Liver (tissue), 9 donors: ENCODE results near the gene ZNF724. TPM values are rescaled to one million over a fixed set of nuclear protein-coding genes. Genes with fewer than 3 reads are reported as not detected.

Experiments
- DNase-seq: peaks from one replicate; pipeline ENCODE4 v3.0.0-alpha.2; 2017; ENCODE audit warnings: low spot score
- H3K27ac ChIP-seq, 2 donors: one replicate each; pipeline ENCODE4 v1.7.0; 2013; ENCODE audit warnings: inconsistent platforms in 2 of 2, low read length in 2 of 2, control low read depth in 1 of 2, low read depth in 1 of 2, mild to moderate bottlenecking in 1 of 2
- H3K27me3 ChIP-seq, 4 donors: one replicate each; pipeline versions ENCODE4 v1.6.1 to v1.7.0; 2013; ENCODE audit warnings: low read length in 3 of 4, inconsistent platforms in 1 of 4, mild to moderate bottlenecking in 1 of 4, moderate library complexity in 1 of 4; ENCODE audit not compliant: control insufficient read depth in 4 of 4, insufficient read depth in 4 of 4
- H3K36me3 ChIP-seq, 4 donors: one replicate each; pipeline versions ENCODE4 v1.6.1 to v1.7.0; 2013; ENCODE audit warnings: low read length in 3 of 4, mild to moderate bottlenecking in 3 of 4, low read depth in 1 of 4, moderate library complexity in 1 of 4; ENCODE audit not compliant: control insufficient read depth in 4 of 4, insufficient read depth in 3 of 4
- H3K4me1 ChIP-seq, 4 donors: one replicate each; pipeline versions ENCODE4 v1.6.1 to v1.7.0; 2013; ENCODE audit warnings: low read length in 3 of 4, mild to moderate bottlenecking in 3 of 4, moderate library complexity in 1 of 4; ENCODE audit not compliant: control insufficient read depth in 4 of 4, insufficient read depth in 4 of 4
- H3K4me3 ChIP-seq, 3 donors: one replicate each; pipeline versions ENCODE4 v1.6.1 to v1.7.0; 2013; ENCODE audit warnings: low read length in 3 of 3, control low read depth in 1 of 3, low read depth in 1 of 3, mild to moderate bottlenecking in 1 of 3
- H3K9ac ChIP-seq, 2 donors: one replicate each; pipeline ENCODE4 v1.7.0; 2013; ENCODE audit warnings: low read length in 2 of 2, mild to moderate bottlenecking in 2 of 2, moderate library complexity in 2 of 2, control low read depth in 1 of 2, low read depth in 1 of 2
- H3K9me3 ChIP-seq, 4 donors: one replicate each; pipeline versions ENCODE4 v1.6.1 to v1.7.0; 2013; ENCODE audit warnings: low read length in 3 of 4; ENCODE audit not compliant: control insufficient read depth in 4 of 4
- EGR1 ChIP-seq, 2 donors: IDR thresholded peaks; 2 replicates each; pipeline ENCODE4 v1.6.1; 2016 to 2018; ENCODE audit warnings: antibody characterized with exemption in 2 of 2, low read depth in 2 of 2
- FOXA1 ChIP-seq: IDR thresholded peaks from 2 replicates; pipeline ENCODE4 v1.6.1; 2016; ENCODE audit warnings: antibody characterized with exemption
- FOXA2 ChIP-seq: IDR thresholded peaks from 2 replicates; pipeline ENCODE4 v1.6.1; 2016; ENCODE audit warnings: antibody characterized with exemption
- GABPA ChIP-seq, 2 donors: IDR thresholded peaks in 1 of 2; conservative IDR thresholded peaks in 1 of 2; 2 replicates each; pipeline ENCODE4 v1.6.1; 2016; ENCODE audit warnings: antibody characterized with exemption in 2 of 2, mild to moderate bottlenecking in 1 of 2, moderate library complexity in 1 of 2
- HNF4A ChIP-seq, 2 donors: conservative IDR thresholded peaks; 2 replicates each; pipeline ENCODE4 v1.6.1; 2016; ENCODE audit warnings: antibody characterized with exemption in 2 of 2, mild to moderate bottlenecking in 2 of 2
- HNF4G ChIP-seq: IDR thresholded peaks from 2 replicates; pipeline ENCODE4 v1.6.1; 2016; ENCODE audit warnings: antibody characterized with exemption
- JUND ChIP-seq, 2 donors: IDR thresholded peaks; 2 replicates each; pipeline ENCODE4 v1.6.1; 2016; ENCODE audit warnings: antibody characterized with exemption in 2 of 2
- NR2F2 ChIP-seq: IDR thresholded peaks from 2 replicates; pipeline ENCODE4 v1.6.1; 2016; ENCODE audit warnings: antibody characterized with exemption
- RAD21 ChIP-seq, 2 donors: IDR thresholded peaks; 2 replicates each; pipeline ENCODE4 v1.6.1; 2016; ENCODE audit warnings: antibody characterized with exemption in 2 of 2, mild to moderate bottlenecking in 2 of 2
- RXRA ChIP-seq, 2 donors: IDR thresholded peaks; 2 replicates each; pipeline ENCODE4 v1.6.1; 2017 to 2018; ENCODE audit warnings: antibody characterized with exemption in 2 of 2, mild to moderate bottlenecking in 1 of 2
- SP1 ChIP-seq: IDR thresholded peaks from 2 replicates; pipeline ENCODE4 v1.6.1; 2018; ENCODE audit warnings: antibody characterized with exemption, mild to moderate bottlenecking
- TAF1 ChIP-seq: conservative IDR thresholded peaks from 2 replicates; pipeline ENCODE4 v1.6.1; 2016; ENCODE audit warnings: antibody characterized with exemption, mild to moderate bottlenecking
- YY1 ChIP-seq: IDR thresholded peaks from 2 replicates; pipeline ENCODE4 v1.6.1; 2016; ENCODE audit warnings: antibody characterized with exemption, mild to moderate bottlenecking
- ZBTB33 ChIP-seq: IDR thresholded peaks from 2 replicates; pipeline ENCODE4 v1.6.1; 2016; ENCODE audit warnings: antibody characterized with exemption
- WGBS: extraction: QIAGEN DNeasy Blood & Tissue Kit; methylation state at CpG from one replicate; pipeline ENCODE4 v1.1.7; 2013; 5-methylcytosine and 5-hydroxymethylcytosine counted together
- polyA plus RNA-seq, 2 donors: library from polyadenylated mRNA; stranded (reverse) in 1 of 2; unstranded in 1 of 2; fragments of 200-250 nt in 1 of 2; fragments of >200 nt in 1 of 2; fragmentation: Nextera tagmentation in 1 of 2; extraction: Ambion mirVana in 1 of 2; gene quantifications; one replicate each; pipeline versions ENCODE4 v1.2.1 to v1.2.3, GENCODE V29; 2013 to 2015
- total RNA-seq, 2 donors: library from RNA; depleted of rRNA; stranded (reverse); fragments of >200 nt; gene quantifications; one replicate each; pipeline ENCODE4 v1.2.3, GENCODE V29; 2014
- TF ChIP-seq, protein P1 (sequence below): fragments of 150-350 bp; IDR thresholded peaks from 2 replicates; pipeline ENCODE4 v1.5.1; 2017; ENCODE audit warnings: improper control_type of control experiment, low read depth, low read length; ENCODE audit not compliant: missing input control
- TF ChIP-seq, protein P2 (sequence below): IDR thresholded peaks from 2 replicates; pipeline ENCODE4 v1.6.1; 2016; ENCODE audit warnings: antibody characterized with exemption
- TF ChIP-seq, protein P3 (sequence below): IDR thresholded peaks from 2 replicates; pipeline ENCODE4 v1.6.1; 2016; ENCODE audit warnings: antibody characterized with exemption, mild to moderate bottlenecking
- TF ChIP-seq, protein P4 (sequence below): IDR thresholded peaks from 2 replicates; pipeline ENCODE4 v1.6.1; 2016; ENCODE audit warnings: antibody characterized with exemption
- donor health status: healthy.
- donor health status: healthy.
- donor health status: healthy.
- donor health status: healthy.
- donor health status: healthy.

ZNF724 gene
- total and polyA plus RNA-seq, 4 donors, result 0.13 to 8.8 (median 0.84) TPM; not detected in 1

GRCh38 chr19:23203841-23204344 lies 46.3 kb downstream of the ZNF724 start:
- peaks cover 4 to 17% (median 9%) of the 10 kb centered on the region in 4 donors for H3K9me3 ChIP-seq
- WGBS, result 13% methylated on average over 39 of the region's 39 CpGs

DNA sequence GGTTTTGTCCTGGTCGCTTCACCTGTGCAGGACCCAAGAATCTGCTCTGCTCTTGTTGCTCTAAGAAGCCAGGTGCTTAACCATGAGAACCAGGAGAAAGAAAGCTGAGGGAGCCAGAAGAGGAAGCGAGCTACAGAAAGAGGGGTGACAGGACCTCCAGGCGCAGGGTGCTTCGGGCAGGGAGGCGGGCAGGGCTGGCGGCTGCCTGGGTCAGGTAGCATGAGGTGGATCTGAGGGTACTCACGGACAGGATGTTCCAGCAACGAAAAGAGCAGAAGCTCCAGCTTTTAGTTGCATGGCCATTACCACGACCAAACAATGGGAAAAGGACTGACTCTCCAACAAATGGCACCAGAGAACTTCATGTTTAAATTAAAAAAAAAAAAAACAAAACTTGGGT lies 59.9 kb downstream of the ZNF724 start:
- Histone ChIP-seq H3K9me3 (peaks cover 0 to 2% (median 0%) of the 10 kb centered on the region in 4 donors), H3K27ac (no peak overlapping the region), H3K4me3 (no peak overlapping the region), H3K36me3 (no peaks in the 10 kb centered on the region), H3K4me1 (no peaks in the 10 kb centered on the region), H3K27me3 (no peaks in the 10 kb centered on the region), H3K9ac (no peak overlapping the region)
- 85% methylated on average over 9 of the region's 9 CpGs for WGBS
- DNase-seq, result no peak
- TF ChIP-seq SP1 (no peak), GABPA (IDR thresholded peaks at IDR 0.05 in 1 of 2, conservative IDR thresholded peaks at IDR 0.05 in 1 of 2) (no peak), TAF1 (no peak), ZBTB33 (no peak), FOXA1 (no peak), HNF4A (conservative IDR thresholded peaks at IDR 0.05) (no peak), YY1 (no peak), HNF4G (no peak), JUND (IDR thresholded peaks at IDR 0.05) (no peak), NR2F2 (no peak), RXRA (IDR thresholded peaks at IDR 0.05) (no peak)
- TF ChIP-seq, protein P1, sequence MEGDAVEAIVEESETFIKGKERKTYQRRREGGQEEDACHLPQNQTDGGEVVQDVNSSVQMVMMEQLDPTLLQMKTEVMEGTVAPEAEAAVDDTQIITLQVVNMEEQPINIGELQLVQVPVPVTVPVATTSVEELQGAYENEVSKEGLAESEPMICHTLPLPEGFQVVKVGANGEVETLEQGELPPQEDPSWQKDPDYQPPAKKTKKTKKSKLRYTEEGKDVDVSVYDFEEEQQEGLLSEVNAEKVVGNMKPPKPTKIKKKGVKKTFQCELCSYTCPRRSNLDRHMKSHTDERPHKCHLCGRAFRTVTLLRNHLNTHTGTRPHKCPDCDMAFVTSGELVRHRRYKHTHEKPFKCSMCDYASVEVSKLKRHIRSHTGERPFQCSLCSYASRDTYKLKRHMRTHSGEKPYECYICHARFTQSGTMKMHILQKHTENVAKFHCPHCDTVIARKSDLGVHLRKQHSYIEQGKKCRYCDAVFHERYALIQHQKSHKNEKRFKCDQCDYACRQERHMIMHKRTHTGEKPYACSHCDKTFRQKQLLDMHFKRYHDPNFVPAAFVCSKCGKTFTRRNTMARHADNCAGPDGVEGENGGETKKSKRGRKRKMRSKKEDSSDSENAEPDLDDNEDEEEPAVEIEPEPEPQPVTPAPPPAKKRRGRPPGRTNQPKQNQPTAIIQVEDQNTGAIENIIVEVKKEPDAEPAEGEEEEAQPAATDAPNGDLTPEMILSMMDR, result no peak

More at GRCh38 chr19:23203841-23204344, 46.3 kb downstream of the ZNF724 start:
- H3K27ac ChIP-seq, result no peak overlapping the region
- no peak overlapping the region for H3K9ac ChIP-seq
- no peaks in the 10 kb centered on the region for H3K27me3 ChIP-seq
- DNase-seq, result no peak
- TF ChIP-seq, protein P2, sequence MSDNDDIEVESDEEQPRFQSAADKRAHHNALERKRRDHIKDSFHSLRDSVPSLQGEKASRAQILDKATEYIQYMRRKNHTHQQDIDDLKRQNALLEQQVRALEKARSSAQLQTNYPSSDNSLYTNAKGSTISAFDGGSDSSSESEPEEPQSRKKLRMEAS, result no peak
- no peak for TF ChIP-seq TAF1
- no peak for TF ChIP-seq RXRA (IDR thresholded peaks at IDR 0.05)
- no peak for TF ChIP-seq FOXA2
- no peak for TF ChIP-seq FOXA1
- no peak for TF ChIP-seq GABPA (IDR thresholded peaks at IDR 0.05 in 1 of 2, conservative IDR thresholded peaks at IDR 0.05 in 1 of 2)
- no peak for TF ChIP-seq HNF4A (conservative IDR thresholded peaks at IDR 0.05)
- no peak for TF ChIP-seq NR2F2
- TF ChIP-seq, protein P3, sequence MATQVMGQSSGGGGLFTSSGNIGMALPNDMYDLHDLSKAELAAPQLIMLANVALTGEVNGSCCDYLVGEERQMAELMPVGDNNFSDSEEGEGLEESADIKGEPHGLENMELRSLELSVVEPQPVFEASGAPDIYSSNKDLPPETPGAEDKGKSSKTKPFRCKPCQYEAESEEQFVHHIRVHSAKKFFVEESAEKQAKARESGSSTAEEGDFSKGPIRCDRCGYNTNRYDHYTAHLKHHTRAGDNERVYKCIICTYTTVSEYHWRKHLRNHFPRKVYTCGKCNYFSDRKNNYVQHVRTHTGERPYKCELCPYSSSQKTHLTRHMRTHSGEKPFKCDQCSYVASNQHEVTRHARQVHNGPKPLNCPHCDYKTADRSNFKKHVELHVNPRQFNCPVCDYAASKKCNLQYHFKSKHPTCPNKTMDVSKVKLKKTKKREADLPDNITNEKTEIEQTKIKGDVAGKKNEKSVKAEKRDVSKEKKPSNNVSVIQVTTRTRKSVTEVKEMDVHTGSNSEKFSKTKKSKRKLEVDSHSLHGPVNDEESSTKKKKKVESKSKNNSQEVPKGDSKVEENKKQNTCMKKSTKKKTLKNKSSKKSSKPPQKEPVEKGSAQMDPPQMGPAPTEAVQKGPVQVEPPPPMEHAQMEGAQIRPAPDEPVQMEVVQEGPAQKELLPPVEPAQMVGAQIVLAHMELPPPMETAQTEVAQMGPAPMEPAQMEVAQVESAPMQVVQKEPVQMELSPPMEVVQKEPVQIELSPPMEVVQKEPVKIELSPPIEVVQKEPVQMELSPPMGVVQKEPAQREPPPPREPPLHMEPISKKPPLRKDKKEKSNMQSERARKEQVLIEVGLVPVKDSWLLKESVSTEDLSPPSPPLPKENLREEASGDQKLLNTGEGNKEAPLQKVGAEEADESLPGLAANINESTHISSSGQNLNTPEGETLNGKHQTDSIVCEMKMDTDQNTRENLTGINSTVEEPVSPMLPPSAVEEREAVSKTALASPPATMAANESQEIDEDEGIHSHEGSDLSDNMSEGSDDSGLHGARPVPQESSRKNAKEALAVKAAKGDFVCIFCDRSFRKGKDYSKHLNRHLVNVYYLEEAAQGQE, result no peak
- TF ChIP-seq HNF4G, result no peak
- TF ChIP-seq EGR1 (IDR thresholded peaks at IDR 0.05; ENCODE audit: low read depth in 2 of 2), result no peak
- no peak for TF ChIP-seq JUND (IDR thresholded peaks at IDR 0.05)
- TF ChIP-seq, protein P4, sequence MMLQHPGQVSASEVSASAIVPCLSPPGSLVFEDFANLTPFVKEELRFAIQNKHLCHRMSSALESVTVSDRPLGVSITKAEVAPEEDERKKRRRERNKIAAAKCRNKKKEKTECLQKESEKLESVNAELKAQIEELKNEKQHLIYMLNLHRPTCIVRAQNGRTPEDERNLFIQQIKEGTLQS, result no peak
- TF ChIP-seq ZBTB33, result no peak
- no peak for TF ChIP-seq RAD21 (IDR thresholded peaks at IDR 0.05)
- H3K4me3 ChIP-seq, result no peak overlapping the region
- no peaks in the 10 kb centered on the region for H3K36me3 ChIP-seq
- peaks cover 0 to 1% (median 0%) of the 10 kb centered on the region in 4 donors for H3K4me1 ChIP-seq
